ENCODE data around the gene RNF13. TPM values are rescaled to one million over a fixed set of nuclear protein-coding genes. Genes with fewer than 3 reads are reported as not detected.

The RNF13 gene
- total and polyA plus RNA-seq, 2 of the 4 experiments (the other 2 are of a cell fraction): 12.8 to 29.8 TPM

DNA sequence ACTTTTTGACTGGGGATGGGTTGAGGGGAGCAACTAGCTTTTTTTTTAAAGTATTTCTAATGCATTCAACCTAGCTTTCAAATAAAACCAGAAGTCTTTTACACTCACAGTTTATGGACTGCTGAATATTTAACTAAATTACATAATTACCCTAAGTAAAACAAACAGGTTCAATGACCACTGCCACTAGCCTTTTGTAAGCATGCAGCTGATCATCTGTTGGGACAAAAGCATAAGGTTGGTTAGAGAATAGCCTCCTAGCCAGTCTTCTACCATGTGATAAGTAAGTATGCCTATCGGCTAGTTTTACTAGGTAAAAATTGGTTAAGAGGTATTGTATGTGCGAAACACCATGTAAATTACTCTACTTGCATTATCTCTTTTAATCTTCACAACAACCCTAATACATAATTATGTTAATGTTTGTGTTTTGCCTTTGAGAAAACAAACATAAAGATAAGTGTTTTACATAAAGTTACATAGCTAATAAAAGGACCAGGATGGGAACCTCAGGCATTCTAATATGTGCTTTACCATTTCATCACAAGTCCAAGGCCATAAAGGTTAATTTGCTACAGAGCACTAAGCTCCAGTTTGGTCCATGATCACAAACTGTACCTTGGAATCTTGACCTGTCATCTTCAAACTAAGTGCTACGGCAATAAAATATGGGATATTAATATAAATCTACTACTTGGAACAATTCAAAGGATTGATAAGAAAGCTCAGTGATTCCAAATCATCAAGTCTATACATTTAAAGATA lies 144.5 kb downstream of the RNF13 start:
- Histone ChIP-seq H2BK20ac (ENCODE audit: low read depth, low read length) (no peak overlapping the region), H3K14ac (replicated peaks; ENCODE audit: low read depth, low read length) (no peak overlapping the region), H3K9me3 (ENCODE audit: control insufficient read depth, insufficient read depth, low read length) (no peaks in the 10 kb centered on the region), H3K9ac (ENCODE audit: low read depth, low read length) (no peak overlapping the region), H2BK15ac (ENCODE audit: low read depth, low read length) (no peak overlapping the region), H2BK5ac (ENCODE audit: low read depth, low read length, poor library complexity, severe bottlenecking) (no peak overlapping the region), H4K91ac (ENCODE audit: insufficient read depth, low read depth, low read length) (no peak overlapping the region), H3K79me1 (ENCODE audit: low read depth in 1 of 2, low read length in 2 of 2) (peaks cover 23 to 52% of the 10 kb centered on the region in 2 experiments), H4K5ac (ENCODE audit: low read depth, low read length) (no peak overlapping the region), H4K8ac (ENCODE audit: low read depth in 2 of 2, low read length in 2 of 2) (no peak overlapping the region), H3K4me1 (ENCODE audit: control insufficient read depth, insufficient read depth, low read length) (no peaks in the 10 kb centered on the region), H3K27me3 (ENCODE audit: control insufficient read depth, insufficient read depth, low read length) (no peaks in the 10 kb centered on the region), H3K4ac (ENCODE audit: low read depth, low read length) (no peak overlapping the region), H2AFZ (replicated peaks; ENCODE audit: low read length, poor library complexity) (no peak overlapping the region), H3K18ac (ENCODE audit: low read depth, low read length) (no peak overlapping the region), H2AK9ac (replicated peaks; ENCODE audit: low read depth, low read length, poor library complexity) (no peak overlapping the region), H3K36me3 (ENCODE audit: control insufficient read depth, insufficient read depth, low read length) (peaks cover 5% of the 10 kb centered on the region; the same call in 1 of the 2 replicates), H2AK5ac (ENCODE audit: low read depth, low read length) (no peak overlapping the region), H4K20me1 (ENCODE audit: insufficient read depth, low read length) (peaks cover 23% of the 10 kb centered on the region; the same call in 1 of the 2 replicates), H3K9me1 (ENCODE audit: insufficient read depth, low read length) (no peaks in the 10 kb centered on the region; the same call in 1 of the 2 replicates), H3K23ac (ENCODE audit: low read depth, low read length) (no peak overlapping the region), H3K4me2 (ENCODE audit: low read depth, low read length) (no peak overlapping the region), H3K4me3 (ENCODE audit: insufficient read depth, low read depth, low read length) (no peak overlapping the region), H3K56ac (ENCODE audit: extremely low read depth, insufficient read depth, low read length) (no peak overlapping the region), H2BK120ac (ENCODE audit: low read depth, low read length) (no peak overlapping the region), H3K27ac (ENCODE audit: insufficient read depth, low read length) (no peak overlapping the region)
- no TSS peak for BruUV-seq (replicated peaks)
- no CpG with 5 or more reads among the region's 3 CpGs for WGBS, 2 experiments (ENCODE audit: extremely low coverage in 2 of 2, insufficient read length in 1 of 2)
- ChIA-PET POLR2A (ENCODE audit: unreplicated experiment) (no interaction called here), CTCF (no interaction called here)
- ATAC-seq (ENCODE audit: low read depth): no peak
- in situ Hi-C loops (cut with MboI; ENCODE audit: low sequenced_read_pairs): no loop called here
- dilution Hi-C loops (cut with HindIII; ENCODE audit: low sequenced_read_pairs, unreplicated experiment): no loop called here
- intact Hi-C loops (cut with micrococcal nuclease): no loop called here
- TF ChIP-seq BHLHE40 (IDR thresholded peaks at IDR 0.05; ENCODE audit: low read depth, low read length) (no peak), RFX5 (IDR thresholded peaks at IDR 0.05; ENCODE audit: low read depth, low read length) (no peak), FOS (IDR thresholded peaks at IDR 0.05; ENCODE audit: low read depth, low read length) (no peak), MAFK (IDR thresholded peaks at IDR 0.05; ENCODE audit: low read depth, low read length) (no peak), RCOR1 (IDR thresholded peaks at IDR 0.05; ENCODE audit: insufficient replicate concordance, low read length) (no peak), POLR2A (IDR thresholded peaks at IDR 0.05; ENCODE audit: low read depth, low read length) (no peak), MXI1 (IDR thresholded peaks at IDR 0.05; ENCODE audit: borderline replicate concordance, low read depth, low read length) (no peak), SMC3 (IDR thresholded peaks at IDR 0.05; ENCODE audit: low read depth, low read length) (no peak), CEBPB (IDR thresholded peaks at IDR 0.05; ENCODE audit: low read depth, low read length) (no peak), RAD21 (IDR thresholded peaks at IDR 0.05; ENCODE audit: low read length) (no peak), MAZ (IDR thresholded peaks at IDR 0.05; ENCODE audit: borderline replicate concordance, low read depth, low read length) (no peak), NFE2L2 (IDR thresholded peaks at IDR 0.05; ENCODE audit: low read depth, low read length) (no peak), CHD1 (IDR thresholded peaks at IDR 0.05; ENCODE audit: low read depth, low read length) (no peak)
- TF ChIP-seq, protein P1, sequence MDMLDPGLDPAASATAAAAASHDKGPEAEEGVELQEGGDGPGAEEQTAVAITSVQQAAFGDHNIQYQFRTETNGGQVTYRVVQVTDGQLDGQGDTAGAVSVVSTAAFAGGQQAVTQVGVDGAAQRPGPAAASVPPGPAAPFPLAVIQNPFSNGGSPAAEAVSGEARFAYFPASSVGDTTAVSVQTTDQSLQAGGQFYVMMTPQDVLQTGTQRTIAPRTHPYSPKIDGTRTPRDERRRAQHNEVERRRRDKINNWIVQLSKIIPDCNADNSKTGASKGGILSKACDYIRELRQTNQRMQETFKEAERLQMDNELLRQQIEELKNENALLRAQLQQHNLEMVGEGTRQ (IDR thresholded peaks at IDR 0.05; ENCODE audit: low read depth, low read length): no peak
- TF ChIP-seq, protein P2, sequence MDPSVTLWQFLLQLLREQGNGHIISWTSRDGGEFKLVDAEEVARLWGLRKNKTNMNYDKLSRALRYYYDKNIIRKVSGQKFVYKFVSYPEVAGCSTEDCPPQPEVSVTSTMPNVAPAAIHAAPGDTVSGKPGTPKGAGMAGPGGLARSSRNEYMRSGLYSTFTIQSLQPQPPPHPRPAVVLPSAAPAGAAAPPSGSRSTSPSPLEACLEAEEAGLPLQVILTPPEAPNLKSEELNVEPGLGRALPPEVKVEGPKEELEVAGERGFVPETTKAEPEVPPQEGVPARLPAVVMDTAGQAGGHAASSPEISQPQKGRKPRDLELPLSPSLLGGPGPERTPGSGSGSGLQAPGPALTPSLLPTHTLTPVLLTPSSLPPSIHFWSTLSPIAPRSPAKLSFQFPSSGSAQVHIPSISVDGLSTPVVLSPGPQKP (IDR thresholded peaks at IDR 0.05; ENCODE audit: borderline replicate concordance, low read depth, low read length): no peak
- TF ChIP-seq, protein P3, sequence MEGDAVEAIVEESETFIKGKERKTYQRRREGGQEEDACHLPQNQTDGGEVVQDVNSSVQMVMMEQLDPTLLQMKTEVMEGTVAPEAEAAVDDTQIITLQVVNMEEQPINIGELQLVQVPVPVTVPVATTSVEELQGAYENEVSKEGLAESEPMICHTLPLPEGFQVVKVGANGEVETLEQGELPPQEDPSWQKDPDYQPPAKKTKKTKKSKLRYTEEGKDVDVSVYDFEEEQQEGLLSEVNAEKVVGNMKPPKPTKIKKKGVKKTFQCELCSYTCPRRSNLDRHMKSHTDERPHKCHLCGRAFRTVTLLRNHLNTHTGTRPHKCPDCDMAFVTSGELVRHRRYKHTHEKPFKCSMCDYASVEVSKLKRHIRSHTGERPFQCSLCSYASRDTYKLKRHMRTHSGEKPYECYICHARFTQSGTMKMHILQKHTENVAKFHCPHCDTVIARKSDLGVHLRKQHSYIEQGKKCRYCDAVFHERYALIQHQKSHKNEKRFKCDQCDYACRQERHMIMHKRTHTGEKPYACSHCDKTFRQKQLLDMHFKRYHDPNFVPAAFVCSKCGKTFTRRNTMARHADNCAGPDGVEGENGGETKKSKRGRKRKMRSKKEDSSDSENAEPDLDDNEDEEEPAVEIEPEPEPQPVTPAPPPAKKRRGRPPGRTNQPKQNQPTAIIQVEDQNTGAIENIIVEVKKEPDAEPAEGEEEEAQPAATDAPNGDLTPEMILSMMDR (conservative IDR thresholded peaks at IDR 0.05; ENCODE audit: low read depth, low read length): no peak
- no peak for DNase-seq

Measured in IMR-90 (cell line).